Retinal pigment epithelial cell (primary cell): Measurements from ENCODE around the gene CCNA2.

Source experiments
- DNase-seq: peaks from one replicate; pipeline ENCODE4 v3.0.0-alpha.2; 2010; ENCODE audit warnings: low read depth
- H3K4me3 ChIP-seq: 2 replicates; pipeline ENCODE4 v1.5.1; 2011; ENCODE audit warnings: mild to moderate bottlenecking, low read length, control low read depth, moderate library complexity
- CTCF ChIP-seq: conservative IDR thresholded peaks from 2 replicates; pipeline ENCODE4 v1.5.1; 2011; ENCODE audit warnings: low read depth, low read length, control low read depth, inconsistent platforms

The CCNA2 gene

GRCh38 chr4:121767166-121767565 lies 56.5 kb downstream of the CCNA2 start:
- no peak for TF ChIP-seq CTCF
- no peak for DNase-seq

More at GRCh38 chr4:121767166-121767565, 56.5 kb downstream of the CCNA2 start:
- H3K4me3 ChIP-seq = no peak overlapping the region
